CD14-positive monocyte (primary cell): ENCODE results near the gene ASCL2. TPM values are rescaled to one million over a fixed set of nuclear protein-coding genes. Genes with fewer than 3 reads are reported as not detected.
A peak's percentile ranks its signal among the peaks of the same experiment; 100 is the strongest.

Experiments used
- DNase-seq, 3 donors: peaks; one replicate each; pipeline ENCODE4 v3.0.0-alpha.2; 2011 to 2022
- H2AFZ ChIP-seq: 2 replicates; pipeline ENCODE4 v1.6.0; 2012; ENCODE audit warnings: mild to moderate bottlenecking, low read depth, low read length, inconsistent platforms; ENCODE audit not compliant: insufficient read depth, poor library complexity, severe bottlenecking
- H3K27ac ChIP-seq, 2 donors: 1 replicate in 1 of 2; 2 replicates in 1 of 2; pipeline ENCODE4 v1.5.1; 2012 to 2013; ENCODE audit warnings: low read length in 2 of 2, control low read depth in 1 of 2, inconsistent platforms in 1 of 2, low read depth in 1 of 2, mild to moderate bottlenecking in 1 of 2
- H3K27me3 ChIP-seq, 2 donors: one replicate each; pipeline versions ENCODE4 v1.6.0 to v1.6.1; 2011 to 2013; ENCODE audit warnings: low read length in 2 of 2; ENCODE audit not compliant: control insufficient read depth in 2 of 2, insufficient read depth in 2 of 2
- H3K36me3 ChIP-seq, 2 donors: replicated peaks in 1 of 2; 1 replicate in 1 of 2; 2 replicates in 1 of 2; pipeline versions ENCODE4 v1.5.1 to v1.6.1; 2012 to 2013; ENCODE audit warnings: low read length in 2 of 2, control low read depth in 1 of 2, inconsistent platforms in 1 of 2, mild to moderate bottlenecking in 1 of 2; ENCODE audit not compliant: insufficient read depth in 2 of 2, control insufficient read depth in 1 of 2
- H3K4me1 ChIP-seq, 2 donors: 1 replicate in 1 of 2; 2 replicates in 1 of 2; pipeline versions ENCODE4 v1.5.1 to v1.6.1; 2012 to 2013; ENCODE audit warnings: low read length in 2 of 2, control low read depth in 1 of 2, inconsistent platforms in 1 of 2, mild to moderate bottlenecking in 1 of 2, moderate library complexity in 1 of 2; ENCODE audit not compliant: insufficient read depth in 2 of 2, control insufficient read depth in 1 of 2
- H3K4me2 ChIP-seq: replicated peaks from 2 replicates; pipeline ENCODE3; 2012; ENCODE audit warnings: low read length, moderate library complexity, mild to moderate bottlenecking; ENCODE audit not compliant: poor library complexity, severe bottlenecking; ENCODE audit errors: extremely low read depth
- H3K4me3 ChIP-seq, 3 experiments: fragments of 200-600 bp in 1 of 3; sonication (generic) in 1 of 3; replicated peaks in 1 of 3; 1 replicate in 2 of 3; 2 replicates in 1 of 3; pipeline ENCODE4 v1.5.1; 2011 to 2013; ENCODE audit warnings: low read length in 3 of 3, mild to moderate bottlenecking in 3 of 3, control low read depth in 2 of 3, low read depth in 2 of 3, inconsistent platforms in 1 of 3, moderate library complexity in 1 of 3
- H3K79me2 ChIP-seq: 2 replicates; pipeline ENCODE4 v1.6.0; 2012; ENCODE audit warnings: mild to moderate bottlenecking, control low read depth, inconsistent platforms, low read length, moderate library complexity; ENCODE audit not compliant: insufficient read depth
- H3K9ac ChIP-seq: 2 replicates; pipeline ENCODE4 v1.6.0; 2017; ENCODE audit warnings: low read length, mild to moderate bottlenecking; ENCODE audit not compliant: insufficient read depth, poor library complexity, severe bottlenecking
- H3K9me3 ChIP-seq, 2 donors: replicated peaks in 1 of 2; 1 replicate in 1 of 2; 2 replicates in 1 of 2; pipeline versions ENCODE4 v1.5.1 to v1.6.1; 2012 to 2013; ENCODE audit warnings: low read length in 2 of 2, control low read depth in 1 of 2; ENCODE audit not compliant: control insufficient read depth in 1 of 2, insufficient read depth in 1 of 2
- H4K20me1 ChIP-seq: 2 replicates; pipeline ENCODE4 v1.6.0; 2012; ENCODE audit warnings: mild to moderate bottlenecking, low read length, control low read depth, moderate library complexity; ENCODE audit not compliant: insufficient read depth
- H3K27ac Mint-ChIP-seq, 7 donors: one replicate each; pipeline ENCODE4 v1.8.0; 2020; ENCODE audit warnings: mild to moderate bottlenecking in 7 of 7, mixed read lengths in 7 of 7, moderate library complexity in 6 of 7, inconsistent platforms in 2 of 7
- H3K27me3 Mint-ChIP-seq, 3 donors: one replicate each; pipeline ENCODE4 v1.8.0; 2021 to 2022; ENCODE audit warnings: low read depth in 3 of 3, mild to moderate bottlenecking in 3 of 3, mixed read lengths in 3 of 3, moderate library complexity in 3 of 3, inconsistent platforms in 1 of 3
- H3K36me3 Mint-ChIP-seq, 2 donors: one replicate each; pipeline ENCODE4 v1.8.0; 2020; ENCODE audit warnings: mixed read lengths in 2 of 2, inconsistent platforms in 1 of 2, mild to moderate bottlenecking in 1 of 2
- H3K4me1 Mint-ChIP-seq: one replicate; pipeline ENCODE4 v1.8.0; 2020; ENCODE audit warnings: mild to moderate bottlenecking, mixed read lengths
- H3K4me3 Mint-ChIP-seq, 2 donors: one replicate each; pipeline ENCODE4 v1.8.0; 2020; ENCODE audit warnings: mild to moderate bottlenecking in 2 of 2, mixed read lengths in 2 of 2, moderate library complexity in 1 of 2
- H3K9me3 Mint-ChIP-seq, 7 donors: one replicate each; pipeline ENCODE4 v1.8.0; 2020 to 2022; ENCODE audit warnings: mixed read lengths in 7 of 7, mild to moderate bottlenecking in 6 of 7, moderate library complexity in 6 of 7, inconsistent platforms in 2 of 7
- WGBS: methylation state at CpG from one replicate; pipeline ENCODE4 v1.1.5; 2013; ENCODE audit warnings: missing lambda C conversion rate; ENCODE audit not compliant: insufficient coverage; 5-methylcytosine and 5-hydroxymethylcytosine counted together
- intact Hi-C, 2 donors: fragments of 100-400 bp; cut with micrococcal nuclease; formaldehyde crosslinking; loops; one replicate each; pipeline versions ENCODE4 v1.15.0 to v1.15.1; 2023
- polyA plus RNA-seq, 3 donors: library from polyadenylated mRNA; depleted of rRNA in 1 of 3; unstranded in 2 of 3; stranded (reverse) in 1 of 3; fragments of 300-500 nt in 2 of 3; fragments of >200 nt in 1 of 3; fragmentation: Illumina TruSeq in 2 of 3; gene quantifications; 1 replicate in 2 of 3; 2 replicates in 1 of 3; pipeline ENCODE4 v1.2.3, GENCODE V29; 2012 to 2021
- TF ChIP-seq, protein P1 (sequence below): fragments of 200-600 bp; IDR thresholded peaks from one replicate; pipeline ENCODE4 v1.8.0; 2022; ENCODE audit warnings: antibody characterized with exemption, mild to moderate bottlenecking

The ASCL2 gene
- polyA plus RNA-seq, 3 donors: 5.7 to 11.4 (median 8.3) TPM

DNA sequence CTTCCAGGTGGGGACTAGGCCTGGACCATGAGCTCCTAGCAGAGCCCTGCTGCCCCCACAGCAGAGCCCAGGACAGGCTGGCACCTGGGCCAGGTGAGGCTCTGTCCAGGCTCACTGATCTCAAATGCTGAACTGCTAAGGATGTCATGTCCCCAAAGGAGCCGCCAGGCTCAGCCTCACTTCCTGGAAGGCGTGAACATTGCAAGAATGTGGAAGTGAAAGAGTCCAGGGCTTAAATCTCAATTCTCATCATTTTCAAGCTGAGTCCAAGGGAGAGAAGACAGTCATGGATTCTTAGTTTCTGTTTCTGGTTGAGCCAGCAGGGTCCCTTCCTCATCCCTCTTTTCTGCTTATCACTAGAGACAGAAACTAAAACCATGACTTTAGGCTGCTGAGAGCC is 5.0 kb downstream of the ASCL2 start:
- H2AFZ ChIP-seq: peak overlapping the region; percentile 35
- H3K27ac Mint-ChIP-seq: peak overlapping the region; percentile 90 to 97 (median 95)
- H3K9ac ChIP-seq: peak overlapping the region; percentile 45
- intact Hi-C loops: loop anchor here (5.0 kb wide), 2 partner anchors 37 to 137 kb away; partner anchors contain the start of genes TSSC4 (in 2 of the 2), C11orf21 (in 1 of the 2) and TSPAN32 (in 1 of the 2)
- no peaks in the 10 kb centered on the region for H3K9me3 ChIP-seq
- peak overlapping the region; percentile 75 to 84 for H3K27ac ChIP-seq
- peaks cover 35% of the 10 kb centered on the region for H3K4me1 Mint-ChIP-seq
- no peaks in the 10 kb centered on the region for H4K20me1 ChIP-seq
- peaks cover 3 to 6% of the 10 kb centered on the region in 2 donors for H3K36me3 Mint-ChIP-seq
- no peaks in the 10 kb centered on the region for H3K27me3 ChIP-seq
- no peaks in the 10 kb centered on the region for H3K36me3 ChIP-seq
- peak overlapping the region; percentile 15 to 61 (median 17) for H3K4me3 ChIP-seq
- peak; percentile 88 to 92 (median 88) for DNase-seq
- H3K27me3 Mint-ChIP-seq: peaks cover 0 to 8% (median 2%) of the 10 kb centered on the region in 3 donors
- H3K4me2 ChIP-seq: peak overlapping the region; percentile 72
- 0% methylated on average over 2 of the region's 2 CpGs for WGBS
- H3K9me3 Mint-ChIP-seq: peaks cover 0 to under 1% (median under 1%) of the 10 kb centered on the region in 7 donors
- no peaks in the 10 kb centered on the region for H3K79me2 ChIP-seq
- peak overlapping the region; percentile 74 to 83 for H3K4me3 Mint-ChIP-seq
- H3K4me1 ChIP-seq: peaks cover 41 to 60% of the 10 kb centered on the region in 2 donors
- TF ChIP-seq, protein P1, sequence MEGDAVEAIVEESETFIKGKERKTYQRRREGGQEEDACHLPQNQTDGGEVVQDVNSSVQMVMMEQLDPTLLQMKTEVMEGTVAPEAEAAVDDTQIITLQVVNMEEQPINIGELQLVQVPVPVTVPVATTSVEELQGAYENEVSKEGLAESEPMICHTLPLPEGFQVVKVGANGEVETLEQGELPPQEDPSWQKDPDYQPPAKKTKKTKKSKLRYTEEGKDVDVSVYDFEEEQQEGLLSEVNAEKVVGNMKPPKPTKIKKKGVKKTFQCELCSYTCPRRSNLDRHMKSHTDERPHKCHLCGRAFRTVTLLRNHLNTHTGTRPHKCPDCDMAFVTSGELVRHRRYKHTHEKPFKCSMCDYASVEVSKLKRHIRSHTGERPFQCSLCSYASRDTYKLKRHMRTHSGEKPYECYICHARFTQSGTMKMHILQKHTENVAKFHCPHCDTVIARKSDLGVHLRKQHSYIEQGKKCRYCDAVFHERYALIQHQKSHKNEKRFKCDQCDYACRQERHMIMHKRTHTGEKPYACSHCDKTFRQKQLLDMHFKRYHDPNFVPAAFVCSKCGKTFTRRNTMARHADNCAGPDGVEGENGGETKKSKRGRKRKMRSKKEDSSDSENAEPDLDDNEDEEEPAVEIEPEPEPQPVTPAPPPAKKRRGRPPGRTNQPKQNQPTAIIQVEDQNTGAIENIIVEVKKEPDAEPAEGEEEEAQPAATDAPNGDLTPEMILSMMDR: no peak

GRCh38 chr11:2264366-2265053 is 5.9 kb downstream of the ASCL2 start:
- Mint-ChIP-seq H3K4me3 (no peak overlapping the region), H3K4me1 (peaks cover 34% of the 10 kb centered on the region), H3K36me3 (peaks cover 3 to 6% of the 10 kb centered on the region in 2 donors), H3K27ac (peak overlapping the region in 3 of 7 donors; percentile 6 to 45 (median 41)), H3K27me3 (peaks cover 0 to 10% (median 2%) of the 10 kb centered on the region in 3 donors), H3K9me3 (no peaks in the 10 kb centered on the region)
- no peaks in the 10 kb centered on the region for H3K9me3 ChIP-seq
- peak overlapping the region in 1 of 2 donors; percentile 84 for H3K27ac ChIP-seq
- no peaks in the 10 kb centered on the region for H3K27me3 ChIP-seq
- no peaks in the 10 kb centered on the region for H3K36me3 ChIP-seq
- no peak overlapping the region for H3K4me3 ChIP-seq
- TF ChIP-seq, protein P1: no peak
- intact Hi-C loops: loop anchor here (5.0 kb wide), 2 partner anchors 38 to 138 kb away; partner anchors contain the start of genes TSSC4 (in 2 of the 2), C11orf21 (in 1 of the 2) and TSPAN32 (in 1 of the 2)
- no peak overlapping the region for H2AFZ ChIP-seq
- peaks cover 38 to 51% of the 10 kb centered on the region in 2 donors for H3K4me1 ChIP-seq
- H3K79me2 ChIP-seq: no peaks in the 10 kb centered on the region
- no peak overlapping the region for H3K9ac ChIP-seq
- H4K20me1 ChIP-seq: no peaks in the 10 kb centered on the region
- H3K4me2 ChIP-seq: no peak overlapping the region
- DNase-seq: no peak
- WGBS: 96% methylated on average over 18 of the region's 22 CpGs
